Activated T-cell treated with anti-CD3 and anti-CD28 coated beads, Interleukin-2, amount 50 U/mL, for 48 hours (primary cell): ENCODE results near the gene CFAP157.

Experiments
- DNase-seq, 2 experiments: peaks; one replicate each; pipeline ENCODE4 v3.0.0-alpha.2; 2020

The CFAP157 gene

DNA sequence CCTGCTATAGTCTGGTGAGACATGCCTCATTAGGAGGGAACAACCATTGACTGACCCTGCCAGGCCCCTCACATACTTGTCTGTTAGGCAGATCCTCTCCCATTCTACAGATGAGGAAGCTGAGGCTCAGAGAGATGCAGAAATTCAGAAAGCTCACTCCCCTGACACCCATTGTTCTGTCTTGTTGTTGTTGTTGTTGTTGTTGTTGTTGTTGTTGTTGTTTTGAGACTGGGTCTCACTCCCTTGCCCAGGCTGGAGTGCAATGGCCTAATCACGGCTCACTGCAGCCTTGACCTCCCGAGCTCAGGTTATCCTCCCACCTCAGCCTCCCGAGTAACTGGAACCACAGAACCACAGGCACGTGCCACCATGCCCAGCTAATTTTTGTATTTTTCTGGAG lies 13.1 kb upstream of the CFAP157 start:
- no peak for DNase-seq

DNA sequence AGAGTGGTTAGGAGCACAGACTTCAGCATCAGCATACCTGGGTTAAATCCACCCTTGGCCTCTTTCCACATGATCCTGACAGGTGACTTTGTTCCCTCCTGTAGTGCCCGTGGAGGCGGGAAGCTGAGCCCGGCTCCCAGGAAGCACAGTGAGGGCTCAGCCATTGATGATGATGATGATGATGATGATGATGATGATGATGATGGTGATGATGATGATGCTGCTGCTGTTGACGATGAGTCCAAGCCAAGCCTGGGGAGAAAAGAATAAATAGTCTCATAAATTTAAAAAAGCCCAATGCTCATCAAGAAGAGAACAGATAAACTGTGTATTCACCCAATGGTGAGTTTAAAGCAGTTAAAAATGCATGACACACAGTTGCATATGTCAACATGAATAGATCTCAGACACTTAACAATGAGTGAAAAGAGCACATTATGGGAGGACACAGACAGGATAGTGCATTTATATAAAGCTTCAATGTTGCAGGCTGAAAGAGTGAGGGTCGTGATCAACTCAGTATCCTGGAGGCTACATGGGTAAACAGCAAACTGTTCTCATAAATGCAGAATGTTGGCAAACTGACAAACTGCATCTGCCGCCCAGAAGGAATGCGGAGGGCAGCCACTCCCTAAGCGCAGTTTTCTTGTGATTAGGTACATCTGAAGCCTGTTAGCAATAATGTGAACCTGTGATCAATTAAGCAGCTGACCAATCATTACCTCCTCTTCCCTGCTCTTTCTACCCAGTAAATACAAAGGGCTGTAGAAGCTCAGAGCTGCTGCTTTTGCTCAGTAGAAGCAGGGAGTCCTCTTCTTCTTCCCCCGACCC lies 11.7 kb upstream of the CFAP157 start:
- DNase-seq: no peak

DNA sequence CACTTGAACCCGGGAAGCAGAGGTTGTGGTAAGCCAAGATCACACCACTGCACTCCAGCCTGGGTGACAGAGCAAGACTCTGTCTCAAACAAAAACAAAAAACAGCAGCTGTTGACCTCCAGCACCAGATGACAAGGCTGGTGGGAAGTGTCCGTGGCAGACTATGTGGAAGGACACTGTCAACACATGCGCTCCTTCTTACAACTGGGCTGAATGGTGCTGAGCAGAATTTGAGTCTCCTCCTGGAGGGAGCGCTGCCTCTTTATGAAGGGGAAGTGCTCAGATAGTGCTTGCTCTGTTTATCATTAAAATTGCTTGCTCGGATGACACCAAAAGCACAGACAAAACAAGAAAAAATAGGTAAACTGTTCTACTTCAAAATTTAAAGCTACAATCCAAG lies 9.2 kb upstream of the CFAP157 start:
- no peak for DNase-seq

DNA sequence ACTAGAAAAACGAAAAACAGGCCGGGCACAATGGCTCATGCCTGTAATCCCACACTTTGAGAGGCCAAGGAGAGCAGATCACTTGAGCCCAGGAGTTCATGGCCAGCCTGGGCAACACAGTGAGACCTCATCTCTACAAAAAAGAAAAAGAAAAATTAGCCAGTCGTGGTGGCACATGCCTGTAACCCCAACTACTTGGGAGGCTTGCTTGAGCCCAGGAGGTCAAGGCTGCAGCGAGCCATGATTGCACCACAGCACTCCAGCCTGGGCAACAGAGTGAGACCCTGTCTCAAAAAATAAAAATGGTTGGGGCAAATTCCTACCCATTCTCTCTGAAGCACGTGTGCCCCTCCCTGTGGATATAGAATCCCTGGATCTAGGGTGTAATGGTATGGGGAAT lies 8.4 kb upstream of the CFAP157 start:
- DNase-seq: no peak

DNA sequence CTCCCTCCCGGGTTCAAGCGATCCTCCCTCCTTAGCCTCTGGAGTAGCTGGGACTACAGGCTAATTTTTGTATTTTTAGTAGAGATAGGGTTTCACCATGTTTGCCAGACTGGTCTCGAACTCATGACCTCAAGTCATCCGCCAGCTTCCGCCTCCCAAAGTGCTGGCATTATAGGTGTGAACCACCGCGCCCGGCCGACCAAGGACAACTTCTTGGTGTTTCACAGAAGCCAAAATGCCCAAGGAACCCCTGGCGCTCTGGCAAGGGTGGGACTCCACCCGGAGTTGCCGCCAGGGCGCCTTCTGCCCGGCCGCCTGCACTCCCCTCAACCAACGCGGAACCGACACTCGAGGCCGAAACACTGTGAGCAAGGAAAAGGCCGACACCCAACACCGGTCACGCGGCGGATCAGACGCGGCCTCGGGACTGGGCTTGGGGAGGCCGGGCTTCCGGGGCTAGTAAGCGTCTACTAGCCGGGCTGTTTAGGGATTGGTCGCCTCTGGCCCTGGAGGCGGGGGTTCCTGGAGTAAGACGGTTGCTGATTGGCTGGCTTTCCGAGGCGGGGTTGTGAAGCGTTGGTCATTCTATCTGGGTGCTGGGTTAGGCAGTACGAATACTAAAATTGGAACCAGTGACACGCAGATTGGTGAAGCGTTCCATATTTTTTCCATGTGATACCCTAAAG lies 7.7 kb upstream of the CFAP157 start:
- peak; percentile 90 to 93 for DNase-seq

GRCh38 chr9:127700140-127700539 lies 6.6 kb upstream of the CFAP157 start:
- no peak for DNase-seq

- DNase-seq: no peak
Measured at GRCh38 chr9:127700594-127701255, 6.1 kb upstream of the CFAP157 start.

DNA sequence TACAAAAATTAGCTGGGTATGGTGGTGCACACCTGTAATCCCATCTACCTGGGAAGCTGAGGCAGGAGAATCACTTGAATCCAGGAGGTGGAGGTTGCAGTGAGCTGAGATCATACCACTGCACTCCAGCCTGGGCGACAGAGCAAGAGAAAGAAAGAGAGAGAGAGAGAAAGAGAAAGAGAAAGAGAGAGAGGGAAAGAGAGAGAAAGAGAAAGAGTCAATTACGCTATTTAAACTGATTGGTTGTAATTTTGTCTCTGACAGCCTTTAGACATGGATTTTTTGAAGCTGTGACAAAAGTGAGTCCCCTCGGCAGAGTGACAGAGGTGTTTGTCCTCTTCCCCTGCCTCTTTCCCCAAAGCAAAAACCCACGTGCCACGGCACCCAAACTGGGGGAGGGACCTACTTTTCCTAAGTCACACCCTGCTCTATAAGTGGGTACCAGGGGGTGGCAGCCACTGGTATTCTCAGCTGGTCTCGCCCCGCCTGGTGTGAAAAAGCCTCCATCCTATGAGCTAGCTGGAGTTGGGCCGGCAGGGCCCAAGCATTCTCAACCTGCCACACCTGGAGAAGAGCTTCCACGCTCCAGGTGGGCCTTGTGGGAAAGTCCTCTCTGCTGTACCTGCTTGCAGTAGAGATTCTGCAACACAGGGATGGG lies 3.4 kb upstream of the CFAP157 start:
- no peak for DNase-seq

GRCh38 chr9:127705577-127706379 lies 1.0 kb upstream of the CFAP157 start:
- DNase-seq: no peak

DNA sequence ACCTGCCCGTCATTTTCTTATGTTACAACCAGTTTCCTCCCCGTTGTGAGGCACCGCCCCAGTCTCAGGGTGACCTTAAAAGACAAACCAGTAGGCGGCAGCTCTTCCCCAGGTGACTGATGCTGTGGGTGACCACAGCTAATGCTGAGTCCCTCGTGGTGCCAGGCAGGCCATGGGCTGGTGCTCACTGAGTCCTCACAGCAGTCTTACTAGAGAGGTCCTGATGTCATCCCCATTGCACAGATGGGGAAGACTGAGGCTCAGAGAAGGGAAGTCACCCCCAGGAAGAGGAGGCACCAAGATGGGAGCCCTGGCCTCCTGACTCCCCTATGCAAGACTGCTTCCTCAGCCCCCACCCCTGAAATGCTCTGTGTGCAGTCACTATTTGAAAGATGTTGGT lies 978 bp downstream of the CFAP157 start:
- peak; percentile 41 to 55 for DNase-seq

- DNase-seq: no peak
Measured at GRCh38 chr9:127708952-127709587, 2.3 kb downstream of the CFAP157 start.

- DNase-seq: no peak
Measured at GRCh38 chr9:127710204-127710783, 3.5 kb downstream of the CFAP157 start.

DNA sequence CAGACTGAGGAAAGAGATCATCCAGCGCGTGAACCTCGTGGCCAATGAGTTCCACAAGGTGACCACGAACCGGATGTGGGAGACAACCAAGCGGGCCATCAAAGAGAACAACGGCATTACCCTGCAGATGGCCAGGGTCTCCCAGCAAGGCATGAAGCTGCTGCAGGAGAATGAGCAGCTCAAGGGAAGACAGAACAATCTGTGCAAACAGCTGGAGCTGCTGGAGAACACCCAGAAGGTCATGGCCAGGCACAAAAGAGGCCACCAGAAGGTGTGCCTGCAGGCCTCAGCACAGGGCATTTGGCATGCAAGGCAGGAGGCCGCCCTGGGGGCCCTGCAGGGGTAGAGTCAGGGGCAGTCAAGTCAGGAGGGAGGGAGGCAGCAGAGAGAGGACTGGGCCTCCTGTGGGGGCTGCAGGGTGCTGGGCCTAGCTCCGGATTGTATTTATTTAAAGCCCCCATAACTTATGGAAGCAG lies 4.5 kb downstream of the CFAP157 start:
- peak in 1 of 2 experiments; percentile 37 for DNase-seq

DNA sequence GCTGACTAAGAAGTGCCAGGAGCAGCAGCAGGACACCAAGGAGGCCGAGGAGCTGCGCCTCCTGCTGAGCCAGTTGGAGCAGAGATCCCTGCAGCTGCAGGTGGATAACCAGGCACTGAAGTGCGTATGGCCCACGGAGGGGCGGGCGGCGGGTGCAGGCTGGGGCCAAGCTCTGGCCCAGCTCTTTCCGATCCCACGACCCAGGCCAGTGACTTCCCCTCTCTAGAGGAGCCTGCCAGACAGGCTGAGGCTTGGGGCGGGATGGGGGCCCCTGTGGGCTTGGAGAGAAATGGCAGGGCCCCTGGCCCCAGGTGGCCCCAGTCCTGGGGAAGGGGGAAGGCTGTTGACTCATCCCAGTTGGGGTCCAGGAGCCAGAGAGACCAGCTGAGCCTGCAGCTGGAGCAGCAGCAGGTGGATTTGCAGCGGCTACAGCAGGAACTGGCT lies 5.1 kb downstream of the CFAP157 start:
- DNase-seq: no peak

DNA sequence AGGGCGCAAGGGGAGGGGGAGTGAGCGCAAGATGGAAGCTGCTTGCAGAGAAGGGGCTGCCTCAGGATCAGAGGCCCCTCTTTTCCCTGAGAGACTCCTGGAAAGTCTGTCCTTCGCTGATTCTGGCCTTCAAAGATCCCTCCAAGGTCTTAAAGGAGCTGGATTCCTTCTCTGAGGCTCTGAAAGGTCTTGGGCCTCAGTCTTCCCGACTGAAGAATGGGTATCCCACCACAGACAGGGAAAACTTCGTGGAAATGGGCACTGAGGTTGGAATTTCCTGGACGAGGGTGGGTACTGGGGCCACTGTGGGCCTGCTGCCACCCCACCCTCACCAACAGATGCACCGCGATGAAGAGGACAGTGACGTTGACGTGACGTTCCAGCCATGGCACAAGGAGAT lies 5.6 kb downstream of the CFAP157 start:
- DNase-seq: no peak

DNA sequence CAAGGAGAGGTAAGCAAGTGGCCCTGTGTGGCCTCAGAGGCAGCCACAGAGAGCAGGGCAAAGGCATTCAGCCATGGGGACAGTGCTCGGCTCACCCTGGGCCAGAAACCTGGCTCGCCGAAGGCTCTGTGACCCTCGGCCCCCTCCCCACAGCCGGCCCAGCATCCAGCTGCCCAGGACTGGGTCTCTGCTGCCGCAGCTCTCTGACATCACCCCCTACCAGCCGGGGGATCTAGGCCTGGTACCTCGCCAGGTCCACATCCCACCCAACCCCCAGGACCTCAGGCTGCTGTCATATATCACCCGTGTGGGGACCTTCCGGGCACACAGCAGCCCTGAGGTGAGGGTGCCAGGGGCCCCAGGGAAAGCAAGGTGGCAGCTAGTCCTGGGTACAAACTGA lies 6.1 kb downstream of the CFAP157 start:
- no peak for DNase-seq

DNA sequence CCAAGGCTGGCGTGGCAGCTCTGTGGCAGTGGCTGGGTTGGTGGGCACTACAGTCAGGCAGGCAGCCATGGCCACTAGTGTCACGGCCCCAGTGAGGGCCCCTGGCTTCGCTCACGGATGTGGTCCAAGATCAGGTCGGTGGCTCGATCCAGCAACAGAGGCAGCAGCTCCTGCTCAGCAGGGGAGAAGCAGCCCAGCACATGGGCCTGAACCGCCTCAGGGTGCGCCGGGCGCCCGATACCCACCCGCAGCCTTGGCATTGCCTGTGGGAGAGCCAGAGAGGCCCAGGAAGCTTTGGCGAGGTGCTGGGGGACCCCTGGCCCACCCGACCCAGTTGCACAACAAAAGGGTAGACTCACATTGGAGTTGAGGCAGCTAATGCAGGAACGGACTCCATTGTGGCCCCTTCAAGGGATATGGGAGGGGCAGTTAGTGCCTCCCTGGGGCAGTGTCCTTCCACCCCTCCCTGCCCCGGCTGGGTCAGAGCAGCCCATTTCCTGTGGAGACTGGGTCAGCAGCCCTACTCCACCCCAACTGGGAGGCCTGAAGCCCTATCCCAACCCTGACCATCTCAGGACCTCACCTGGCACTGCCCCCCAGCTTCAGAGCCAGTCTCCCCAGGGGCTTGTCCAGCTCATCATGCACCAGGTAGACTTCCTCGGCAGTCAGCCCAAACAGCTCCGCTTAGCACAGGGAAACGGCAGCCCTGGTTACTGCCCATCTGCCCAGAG lies 7.4 kb downstream of the CFAP157 start:
- no peak for DNase-seq

DNA sequence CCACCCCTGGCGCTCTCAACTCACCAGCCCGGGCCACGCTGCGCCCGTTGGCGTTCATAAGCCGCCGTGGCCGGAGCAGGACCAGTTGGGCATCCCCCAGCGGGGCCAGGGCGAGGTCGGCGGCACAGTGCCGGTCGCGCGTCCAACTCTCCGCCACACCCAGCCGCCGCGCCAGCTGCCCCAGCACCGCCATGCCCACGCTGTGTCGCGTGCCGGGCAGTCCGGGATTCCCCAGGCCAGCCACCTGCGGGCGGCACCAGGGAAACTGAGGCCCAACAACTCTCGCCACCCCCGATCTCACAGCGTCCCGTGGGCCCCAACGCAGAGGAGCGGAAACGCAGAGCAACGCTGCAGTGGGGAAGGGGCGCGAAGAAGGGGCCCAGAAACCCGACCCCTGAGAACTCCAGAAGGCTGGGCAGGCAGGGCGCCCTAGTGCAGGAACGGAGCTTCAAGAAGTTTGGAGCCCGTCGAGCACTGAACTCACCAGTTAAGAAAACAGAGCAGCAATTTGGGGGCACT lies 8.2 kb downstream of the CFAP157 start:
- peak in 1 of 2 experiments; percentile 28 for DNase-seq

GRCh38 chr9:127715470-127716337 lies 8.9 kb downstream of the CFAP157 start, which contains the start of the genes PTRH1 and TTC16:
Gene PTRH1, minus strand, starts transcription at chr9:127715663. Its CDS starts 24 bp downstream, at chr9:127715639.
Gene TTC16, plus strand, starts transcription at chr9:127716079. Its CDS starts 67 bp downstream, at chr9:127716146.
- DNase-seq: peak; percentile 98
